ENCODE data around the gene ARAP1. TPM values are rescaled to one million over a fixed set of nuclear protein-coding genes. Genes with fewer than 3 reads are reported as not detected.

Gene ARAP1
- total RNA-seq, 1 experiment from 2014 or later = 53.0 TPM

- BruUV-seq (replicated peaks) = no TSS peak
- Mint-ChIP-seq H3K36me3 (ENCODE audit: insufficient read depth, unreplicated experiment) (peaks cover 16% of the 10 kb centered on the region), H3K27ac (ENCODE audit: unreplicated experiment) (no peak overlapping the region), H3K9me3 (ENCODE audit: low read depth, unreplicated experiment) (no peaks in the 10 kb centered on the region), H3K27me3 (ENCODE audit: unreplicated experiment) (no peaks in the 10 kb centered on the region), H3K4me3 (ENCODE audit: low read depth, unreplicated experiment) (no peak overlapping the region), H3K4me1 (ENCODE audit: low read depth, unreplicated experiment) (no peaks in the 10 kb centered on the region)
- intact Hi-C loops (cut with micrococcal nuclease; ENCODE audit: unreplicated experiment) = no loop called here
- CTCF ChIA-PET = no interaction called here
- TF ChIP-seq CTCF (IDR thresholded peaks at IDR 0.05; ENCODE audit: unreplicated experiment) = no peak
- no peak for DNase-seq
Measured at GRCh38 chr11:72686639-72687220, 65.5 kb downstream of the ARAP1 start.

GRCh38 chr11:72685560-72686480 is 66.4 kb downstream of the ARAP1 start:
- BruUV-seq (replicated peaks) = no TSS peak
- intact Hi-C loops (cut with micrococcal nuclease; ENCODE audit: unreplicated experiment) = no loop called here
- Mint-ChIP-seq H3K27ac (ENCODE audit: unreplicated experiment) (no peak overlapping the region), H3K9me3 (ENCODE audit: low read depth, unreplicated experiment) (no peaks in the 10 kb centered on the region), H3K4me1 (ENCODE audit: low read depth, unreplicated experiment) (no peaks in the 10 kb centered on the region), H3K27me3 (ENCODE audit: unreplicated experiment) (peaks cover 8% of the 10 kb centered on the region), H3K36me3 (ENCODE audit: insufficient read depth, unreplicated experiment) (peaks cover 16% of the 10 kb centered on the region), H3K4me3 (ENCODE audit: low read depth, unreplicated experiment) (no peak overlapping the region)
- TF ChIP-seq CTCF (IDR thresholded peaks at IDR 0.05; ENCODE audit: unreplicated experiment) = no peak
- DNase-seq = no peak
- CTCF ChIA-PET = interaction anchor here (1.1 to 2.6 kb wide), 2 partner anchors 18 to 98 kb away, joined by 3 to 54 read pairs; no protein-coding TSS in a partner anchor

- intact Hi-C loops (cut with micrococcal nuclease; ENCODE audit: unreplicated experiment) = loop anchor here (5.0 kb wide), 1 partner anchor 212 kb away; no protein-coding TSS in a partner anchor
- CTCF ChIA-PET = interaction anchor here (0.6 to 2.6 kb wide), 17 partner anchors 9 to 605 kb away, joined by 3 to 54 read pairs (median 4); partner anchors contain the start of gene STARD10
- Mint-ChIP-seq H3K36me3 (ENCODE audit: insufficient read depth, unreplicated experiment) (peaks cover 24% of the 10 kb centered on the region), H3K4me1 (ENCODE audit: low read depth, unreplicated experiment) (no peaks in the 10 kb centered on the region), H3K27me3 (ENCODE audit: unreplicated experiment) (peaks cover 22% of the 10 kb centered on the region), H3K4me3 (ENCODE audit: low read depth, unreplicated experiment) (no peak overlapping the region), H3K9me3 (ENCODE audit: low read depth, unreplicated experiment) (no peaks in the 10 kb centered on the region), H3K27ac (ENCODE audit: unreplicated experiment) (no peak overlapping the region)
- peak; percentile 81 for DNase-seq
- TF ChIP-seq CTCF (IDR thresholded peaks at IDR 0.05; ENCODE audit: unreplicated experiment) = peak; percentile 72
- BruUV-seq (replicated peaks) = no TSS peak
Measured at GRCh38 chr11:72684236-72684912, 67.8 kb downstream of the ARAP1 start.

GRCh38 chr11:72683782-72684200 is 68.4 kb downstream of the ARAP1 start:
- intact Hi-C loops (cut with micrococcal nuclease; ENCODE audit: unreplicated experiment) = loop anchor here (1.0 to 5.0 kb wide), 2 partner anchors 98 to 211 kb away; no protein-coding TSS in a partner anchor
- Mint-ChIP-seq H3K4me3 (ENCODE audit: low read depth, unreplicated experiment) (no peak overlapping the region), H3K9me3 (ENCODE audit: low read depth, unreplicated experiment) (no peaks in the 10 kb centered on the region), H3K27ac (ENCODE audit: unreplicated experiment) (no peak overlapping the region), H3K36me3 (ENCODE audit: insufficient read depth, unreplicated experiment) (peaks cover 28% of the 10 kb centered on the region), H3K4me1 (ENCODE audit: low read depth, unreplicated experiment) (no peaks in the 10 kb centered on the region), H3K27me3 (ENCODE audit: unreplicated experiment) (peaks cover 28% of the 10 kb centered on the region)
- TF ChIP-seq CTCF (IDR thresholded peaks at IDR 0.05; ENCODE audit: unreplicated experiment) = peak; percentile 95
- CTCF ChIA-PET = interaction anchor here (0.6 to 2.6 kb wide), 14 partner anchors 9 to 605 kb away, joined by 3 to 54 read pairs (median 4); partner anchors contain the start of gene STARD10
- BruUV-seq (replicated peaks) = no TSS peak
- DNase-seq = peak; percentile 74
